Measurements from ENCODE around the gene ATF6B. TPM values are rescaled to one million over a fixed set of nuclear protein-coding genes. Genes with fewer than 3 reads are reported as not detected.

The ATF6B gene
- total and polyA plus RNA-seq, 2 of the 13 experiments (the other 11 are each of a cell fraction or from before 2014, with no cell fraction given): 18.1 to 44.0 TPM

GRCh38 chr6:32177183-32177787 is 49.2 kb upstream of the ATF6B start (continued):
- TF ChIP-seq UBTF (CRISPR knock-in tag; IDR thresholded peaks at IDR 0.05) (no peak), WIZ (CRISPR knock-in tag; IDR thresholded peaks at IDR 0.05) (no peak), BORCS8-MEF2B (CRISPR knock-in tag; IDR thresholded peaks at IDR 0.05) (peak; percentile 63; the same call in 1 of the 2 replicates), ZNF136 (CRISPR knock-in tag; IDR thresholded peaks at IDR 0.05; ENCODE audit: low read depth) (no peak; the same call in 1 of the 2 replicates), MLXIP (CRISPR knock-in tag; IDR thresholded peaks at IDR 0.05; ENCODE audit: borderline replicate concordance) (no peak), ZFAT (CRISPR knock-in tag; conservative IDR thresholded peaks at IDR 0.05) (no peak), ZNF484 (CRISPR knock-in tag; IDR thresholded peaks at IDR 0.05; ENCODE audit: borderline replicate concordance, low read depth) (no peak), NCOA2 (CRISPR knock-in tag; IDR thresholded peaks at IDR 0.05) (0 out of 2 replicates have a peak, but pooled peaks have one; percentile 1), STAT6 (CRISPR knock-in tag; IDR thresholded peaks at IDR 0.05; ENCODE audit: borderline replicate concordance) (no peak), AGO1 (IDR thresholded peaks at IDR 0.05; ENCODE audit: low read depth, low read length, poor library complexity, severe bottlenecking) (no peak), ZFYVE20 (CRISPR knock-in tag; IDR thresholded peaks at IDR 0.05; ENCODE audit: borderline replicate concordance, low read depth) (no peak), MTA3 (CRISPR knock-in tag; IDR thresholded peaks at IDR 0.05) (no peak), ZSCAN20 (CRISPR knock-in tag; IDR thresholded peaks at IDR 0.05; ENCODE audit: borderline replicate concordance) (no peak), ELF4 (CRISPR knock-in tag; IDR thresholded peaks at IDR 0.05; ENCODE audit: borderline replicate concordance) (0 out of 2 replicates have a peak, but pooled peaks have one; percentile 52), YY1 (IDR thresholded peaks at IDR 0.05; ENCODE audit: insufficient read depth, insufficient replicate concordance, low read depth, low read length) (peak; percentile 89), PRDM4 (CRISPR knock-in tag; IDR thresholded peaks at IDR 0.05; ENCODE audit: borderline replicate concordance) (no peak), SATB2 (CRISPR knock-in tag; IDR thresholded peaks at IDR 0.05) (no peak), ZNF251 (CRISPR knock-in tag; IDR thresholded peaks at IDR 0.05) (peak; percentile 84; the same call in 1 of the 2 replicates)

All from HepG2 (cell line).